SU-DHL-6 (cell line): ENCODE results near the gene MMP8.
"Not testable (repeated sequence)": the region's sequence is repeated elsewhere in the genome, so short reads cannot be mapped to it uniquely, and the experiment has no call there.

Experiments used
- H2AFZ ChIP-seq: fragments of 200-600 bp; sonication (generic); 2 replicates; pipeline ENCODE4 v1.6.1; 2014; ENCODE audit warnings: low read depth, mild to moderate bottlenecking, moderate library complexity, mixed read lengths, antibody characterized with exemption, low read length; ENCODE audit not compliant: severe bottlenecking
- H3F3A ChIP-seq: fragments of 200-600 bp; shearing (Covaris generic); 2 replicates; pipeline ENCODE4 v1.6.0; 2016; ENCODE audit warnings: antibody characterized with exemption, mild to moderate bottlenecking; ENCODE audit not compliant: insufficient read depth
- H3K27ac ChIP-seq: fragments of 200-600 bp; sonication (generic); 2 replicates; pipeline ENCODE4 v1.5.1; 2016; ENCODE audit warnings: low read depth, mild to moderate bottlenecking, low read length, moderate library complexity, mixed read lengths
- H3K27me3 ChIP-seq: fragments of 200-600 bp; sonication (generic), shearing (Covaris generic); 2 replicates; pipeline ENCODE4 v1.6.0; 2014; ENCODE audit warnings: mild to moderate bottlenecking, low read length
- H3K36me3 ChIP-seq: fragments of 200-600 bp; sonication (generic); 2 replicates; pipeline ENCODE4 v1.6.1; 2014; ENCODE audit warnings: mild to moderate bottlenecking, low read length, mixed read lengths
- H3K4me2 ChIP-seq: fragments of 300-600, 200-600 bp; shearing (Covaris generic), sonication (generic); 2 replicates; pipeline ENCODE4 v1.6.0; 2014; ENCODE audit warnings: low read length, low read depth, mild to moderate bottlenecking; ENCODE audit not compliant: poor library complexity, severe bottlenecking
- H3K4me3 ChIP-seq: fragments of 200-600 bp; sonication (generic); 2 replicates; pipeline ENCODE4 v1.5.1; 2014; ENCODE audit warnings: antibody characterized with exemption, low read length, mild to moderate bottlenecking, mixed read lengths; ENCODE audit not compliant: insufficient read depth, poor library complexity, severe bottlenecking
- H3K79me2 ChIP-seq: fragments of 200-600 bp; sonication (generic); 2 replicates; pipeline ENCODE4 v1.6.1; 2014; ENCODE audit warnings: mild to moderate bottlenecking, low read length, moderate library complexity; ENCODE audit not compliant: insufficient read depth
- H3K9ac ChIP-seq: fragments of 200-600 bp; sonication (generic); 2 replicates; pipeline ENCODE4 v1.7.0; 2014; ENCODE audit warnings: mild to moderate bottlenecking, low read length
- H3K9me2 ChIP-seq: fragments of 200-600 bp; sonication (generic); replicated peaks from 2 replicates; pipeline ENCODE4 v1.6.1; 2014; ENCODE audit warnings: low read length; ENCODE audit not compliant: insufficient read depth
- H3K9me3 ChIP-seq: fragments of 200-600 bp; sonication (generic); 2 replicates; pipeline ENCODE4 v1.6.1; 2014; ENCODE audit warnings: low read length, mixed read lengths; ENCODE audit not compliant: insufficient read depth
- H4K20me1 ChIP-seq: fragments of 200-600 bp; sonication (generic); 2 replicates; pipeline ENCODE4 v1.6.1; 2014; ENCODE audit warnings: low read depth, mild to moderate bottlenecking, antibody characterized with exemption, low read length, moderate library complexity, mixed read lengths
- CTCF ChIP-seq: fragments of 200-600 bp; sonication (generic); IDR thresholded peaks from one replicate; pipeline ENCODE4 v1.5.1; 2017; ENCODE audit warnings: antibody characterized with exemption, mild to moderate bottlenecking, low read length, moderate library complexity; ENCODE audit not compliant: insufficient read depth, poor library complexity, severe bottlenecking
- EZH2phosphoT487 ChIP-seq: fragments of 200-600 bp; sonication (generic), shearing (Covaris generic); conservative IDR thresholded peaks from 2 replicates; pipeline ENCODE4 v1.6.1; 2018; ENCODE audit warnings: mild to moderate bottlenecking, antibody characterized with exemption, low read length, moderate library complexity, mixed read lengths

MMP8 gene

GRCh38 chr11:102753267-102753666 lies 28.5 kb upstream of the MMP8 start:
- Histone ChIP-seq H3K9me2 (no peaks in the 10 kb centered on the region), H3K9ac (no peak overlapping the region), H3K4me2 (no peak overlapping the region), H4K20me1 (no peaks in the 10 kb centered on the region), H3F3A (no peaks in the 10 kb centered on the region), H3K79me2 (no peaks in the 10 kb centered on the region), H2AFZ (no peak overlapping the region), H3K36me3 (no peaks in the 10 kb centered on the region), H3K27ac (no peak overlapping the region), H3K9me3 (no peaks in the 10 kb centered on the region), H3K4me3 (no peak overlapping the region), H3K27me3 (no peaks in the 10 kb centered on the region)
- TF ChIP-seq CTCF (no peak), EZH2phosphoT487 (no peak)

- no peaks in the 10 kb centered on the region for H3K27me3 ChIP-seq
- H3K9me2 ChIP-seq: no peaks in the 10 kb centered on the region
- no peak overlapping the region for H3K4me3 ChIP-seq
- no peaks in the 10 kb centered on the region for H3K36me3 ChIP-seq
- no peaks in the 10 kb centered on the region for H3K9me3 ChIP-seq
- no peak overlapping the region for H3K9ac ChIP-seq
- TF ChIP-seq EZH2phosphoT487 (no peak), CTCF (no peak)
- no peak overlapping the region for H3K4me2 ChIP-seq
- no peak overlapping the region for H2AFZ ChIP-seq
- H4K20me1 ChIP-seq: no peaks in the 10 kb centered on the region
- no peak overlapping the region for H3K27ac ChIP-seq
- no peaks in the 10 kb centered on the region for H3K79me2 ChIP-seq
- no peaks in the 10 kb centered on the region for H3F3A ChIP-seq
Observed at GRCh38 chr11:102751673-102752072, 26.9 kb upstream of the MMP8 start.

- Histone ChIP-seq H2AFZ (no peak overlapping the region), H3K79me2 (no peaks in the 10 kb centered on the region), H3K9ac (no peak overlapping the region), H3K9me2 (no peaks in the 10 kb centered on the region), H3K27me3 (no peaks in the 10 kb centered on the region), H3F3A (no peaks in the 10 kb centered on the region), H3K4me2 (no peak overlapping the region), H4K20me1 (no peaks in the 10 kb centered on the region), H3K36me3 (no peaks in the 10 kb centered on the region), H3K4me3 (no peak overlapping the region), H3K9me3 (no peaks in the 10 kb centered on the region), H3K27ac (no peak overlapping the region)
- no peak for TF ChIP-seq EZH2phosphoT487
- TF ChIP-seq CTCF: no peak
Observed at GRCh38 chr11:102749101-102749722, 24.5 kb upstream of the MMP8 start.

GRCh38 chr11:102746746-102747578 lies 22.2 kb upstream of the MMP8 start:
- H2AFZ ChIP-seq, H3K4me2 ChIP-seq, H3K36me3 ChIP-seq, H3K9ac ChIP-seq, H4K20me1 ChIP-seq, H3K9me2 ChIP-seq, H3K27me3 ChIP-seq, H3K4me3 ChIP-seq, H3K27ac ChIP-seq, H3F3A ChIP-seq, H3K9me3 ChIP-seq, H3K79me2 ChIP-seq: not testable (repeated sequence)
